Measurements from ENCODE around the gene DRD2.
"Not testable (repeated sequence)": the region's sequence is repeated elsewhere in the genome, so short reads cannot be mapped to it uniquely, and the experiment has no call there.

Gene DRD2

DNA sequence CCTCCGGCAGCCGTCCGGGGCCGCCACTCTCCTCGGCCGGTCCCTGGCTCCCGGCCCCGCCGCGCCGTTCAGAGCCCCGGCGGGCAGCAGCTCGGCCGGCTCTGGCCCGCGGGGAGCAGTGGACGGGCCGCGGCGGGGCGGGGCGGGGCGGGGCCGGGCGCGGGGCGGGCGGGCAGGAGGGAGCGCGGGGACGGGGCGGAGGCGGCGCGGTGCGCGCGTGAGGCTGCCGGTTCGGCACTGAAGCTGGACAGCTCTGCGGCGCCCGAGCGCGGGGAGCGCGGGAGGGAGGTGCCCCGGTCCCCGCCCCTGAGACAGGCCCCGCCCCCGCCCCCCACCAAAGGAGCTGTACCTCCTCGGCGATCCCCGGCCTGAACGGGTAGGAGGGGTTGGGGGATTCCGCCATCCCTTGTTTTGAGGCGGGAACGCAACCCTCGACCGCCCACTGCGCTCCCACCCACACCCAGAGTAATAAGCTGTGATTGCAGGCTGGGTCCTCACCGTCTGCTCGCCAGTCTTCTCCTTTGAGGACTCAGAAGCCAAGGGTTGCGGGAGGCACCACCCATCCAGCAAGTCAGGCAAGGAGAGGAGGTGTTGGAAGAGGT, at the start of gene DRD2:
Gene DRD2 (minus strand): TSS at position 239 of the 602 bp plus-strand sequence. CDS start 50,747 bp downstream, outside the sequence.
- FAIRE-seq = no peak

DNA sequence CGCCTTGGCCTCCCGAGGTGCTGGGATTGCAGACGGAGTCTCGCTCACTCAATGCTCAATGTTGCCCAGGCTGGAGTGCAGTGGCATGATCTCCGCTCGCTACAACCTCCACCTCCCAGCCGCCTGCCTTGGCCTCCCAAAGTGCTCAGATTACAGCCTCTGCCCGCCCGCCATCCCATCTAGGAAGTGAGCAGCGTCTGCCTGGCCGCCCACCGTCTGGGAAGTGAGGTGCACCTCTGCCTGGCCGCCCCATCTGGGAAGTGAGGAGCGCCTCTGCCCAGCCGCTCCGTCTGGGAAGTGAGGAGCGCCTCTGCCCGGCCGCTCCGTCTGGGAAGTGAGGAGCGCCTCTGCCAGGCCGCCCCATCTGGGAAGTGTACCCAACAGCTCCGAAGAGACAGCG, 48.7 kb upstream of the DRD2 start:
- not testable (repeated sequence) for FAIRE-seq

- FAIRE-seq = no peak
Observed at GRCh38 chr11:113521737-113522517, 46.7 kb upstream of the DRD2 start.

- FAIRE-seq = no peak
Observed at GRCh38 chr11:113519989-113520613, 44.9 kb upstream of the DRD2 start.

DNA sequence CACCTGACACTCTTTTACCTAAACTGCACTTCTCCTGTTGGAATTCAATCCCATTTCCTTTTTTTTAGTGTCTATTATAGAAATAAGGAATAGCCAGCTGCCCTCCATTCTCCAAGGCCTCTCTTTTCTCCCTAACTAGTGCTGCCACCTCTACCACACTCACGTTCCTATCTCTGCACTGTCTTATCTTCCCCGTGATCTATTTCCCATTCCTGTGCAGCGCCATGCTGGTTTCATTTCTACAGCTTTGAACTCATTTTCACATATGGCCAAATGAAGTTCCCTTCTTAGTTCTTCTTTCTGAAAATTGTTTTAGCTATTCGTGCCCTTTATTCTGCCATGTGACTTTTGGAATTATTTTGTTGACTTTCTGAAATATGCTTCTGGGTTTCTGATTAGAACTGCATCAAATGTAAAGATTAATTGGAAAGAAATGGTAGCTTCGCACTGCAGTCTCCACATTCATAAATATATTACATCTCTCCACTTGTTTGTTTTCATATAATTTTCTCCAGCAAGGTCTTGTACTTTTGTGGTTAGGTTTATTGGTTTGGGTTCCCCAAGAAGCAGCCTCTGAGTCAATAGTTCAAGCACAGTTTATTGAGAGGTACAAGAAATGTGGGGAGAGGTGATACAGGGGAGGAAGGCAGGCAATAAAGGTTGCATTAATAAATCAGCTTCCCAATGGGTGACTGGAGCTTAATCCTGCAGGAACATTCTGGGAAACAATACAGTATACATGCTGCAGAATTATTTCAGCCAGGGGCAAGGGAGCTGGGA, 43.7 kb upstream of the DRD2 start:
- FAIRE-seq = no peak

DNA sequence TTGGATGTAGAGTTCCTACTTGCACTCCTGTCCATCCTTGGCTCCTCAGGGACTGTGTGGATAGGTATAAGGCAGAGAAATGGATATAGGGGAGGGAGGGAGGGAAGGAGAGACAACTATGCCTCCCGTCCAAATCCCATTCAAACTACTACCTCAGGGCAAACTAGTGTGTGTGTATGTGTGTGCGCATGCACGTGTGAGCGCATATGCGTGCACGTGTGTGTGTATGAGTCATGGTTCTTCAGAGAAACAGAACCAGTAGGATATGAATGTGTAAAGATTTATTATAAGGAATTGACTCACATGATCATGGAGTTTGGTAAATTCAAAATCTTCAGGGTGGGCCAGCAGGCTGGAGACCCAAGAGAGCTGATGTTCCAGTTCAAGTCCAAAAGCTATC, 42.2 kb upstream of the DRD2 start:
- no peak for FAIRE-seq

DNA sequence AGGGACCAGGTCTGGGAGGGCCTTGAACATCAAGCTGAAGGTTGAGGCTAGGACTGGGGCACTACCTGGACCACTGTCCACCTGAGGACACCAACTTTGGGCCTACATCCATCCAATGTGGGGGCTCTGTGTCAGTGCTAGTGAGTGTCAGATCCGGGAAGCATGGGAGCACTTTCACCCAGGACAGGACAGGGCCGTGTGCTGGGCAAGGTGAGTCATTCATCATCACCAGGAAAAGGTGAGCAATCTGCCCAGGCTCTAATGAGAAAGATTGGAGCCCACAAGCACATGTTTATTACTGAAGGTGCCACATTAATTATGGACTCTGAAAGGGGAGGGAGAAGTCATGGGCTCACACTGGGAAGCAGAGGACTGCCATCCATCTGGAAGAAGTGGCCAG, 39.7 kb upstream of the DRD2 start:
- FAIRE-seq = no peak

DNA sequence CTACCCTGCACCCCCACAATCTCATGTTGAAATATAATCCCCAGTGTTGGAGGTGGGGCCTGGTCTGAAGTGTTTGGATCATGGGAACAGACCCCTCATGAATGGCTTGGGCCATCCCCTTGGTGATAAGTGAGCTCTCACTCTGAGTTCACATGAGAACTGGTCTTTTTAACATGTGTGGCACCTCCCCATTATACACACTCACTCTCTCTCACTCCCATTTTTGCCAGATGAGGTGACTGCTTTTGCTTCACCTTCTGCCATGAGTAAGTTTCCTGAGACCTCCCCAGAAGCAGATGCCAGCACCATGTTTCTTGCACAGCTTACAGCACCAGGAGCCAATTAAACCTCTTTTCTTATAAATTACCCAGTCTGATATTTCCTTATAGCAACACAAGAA, 32.1 kb upstream of the DRD2 start:
- no peak for FAIRE-seq

- FAIRE-seq = no peak
Observed at GRCh38 chr11:113506893-113507292, 31.7 kb upstream of the DRD2 start.

DNA sequence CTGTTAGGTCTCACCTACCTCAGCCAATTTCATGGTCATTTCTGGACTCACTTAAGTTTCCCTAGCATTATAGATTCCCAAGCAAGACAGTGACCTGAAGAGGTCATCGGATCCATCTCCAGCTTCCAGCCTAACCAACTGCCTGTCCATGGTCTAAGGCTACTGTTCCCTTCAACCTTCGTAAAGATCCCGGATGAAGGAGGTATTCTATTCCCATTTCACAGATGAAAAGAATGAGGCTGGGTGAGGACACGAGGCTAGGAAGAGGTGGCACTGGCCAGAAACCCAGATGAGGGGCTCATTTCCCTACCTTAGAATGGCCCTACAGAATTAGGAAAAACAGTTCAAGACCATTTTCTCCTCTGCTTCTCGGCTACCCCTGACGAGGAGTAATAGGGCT, 31.3 kb upstream of the DRD2 start:
- no peak for FAIRE-seq

- no peak for FAIRE-seq
Observed at GRCh38 chr11:113505541-113506375, 30.6 kb upstream of the DRD2 start.

GRCh38 chr11:113505046-113505445, 29.8 kb upstream of the DRD2 start:
- FAIRE-seq = no peak

- FAIRE-seq = no peak
Observed at GRCh38 chr11:113504586-113504985, 29.4 kb upstream of the DRD2 start.

GRCh38 chr11:113504071-113504470, 28.9 kb upstream of the DRD2 start:
- no peak for FAIRE-seq

DNA sequence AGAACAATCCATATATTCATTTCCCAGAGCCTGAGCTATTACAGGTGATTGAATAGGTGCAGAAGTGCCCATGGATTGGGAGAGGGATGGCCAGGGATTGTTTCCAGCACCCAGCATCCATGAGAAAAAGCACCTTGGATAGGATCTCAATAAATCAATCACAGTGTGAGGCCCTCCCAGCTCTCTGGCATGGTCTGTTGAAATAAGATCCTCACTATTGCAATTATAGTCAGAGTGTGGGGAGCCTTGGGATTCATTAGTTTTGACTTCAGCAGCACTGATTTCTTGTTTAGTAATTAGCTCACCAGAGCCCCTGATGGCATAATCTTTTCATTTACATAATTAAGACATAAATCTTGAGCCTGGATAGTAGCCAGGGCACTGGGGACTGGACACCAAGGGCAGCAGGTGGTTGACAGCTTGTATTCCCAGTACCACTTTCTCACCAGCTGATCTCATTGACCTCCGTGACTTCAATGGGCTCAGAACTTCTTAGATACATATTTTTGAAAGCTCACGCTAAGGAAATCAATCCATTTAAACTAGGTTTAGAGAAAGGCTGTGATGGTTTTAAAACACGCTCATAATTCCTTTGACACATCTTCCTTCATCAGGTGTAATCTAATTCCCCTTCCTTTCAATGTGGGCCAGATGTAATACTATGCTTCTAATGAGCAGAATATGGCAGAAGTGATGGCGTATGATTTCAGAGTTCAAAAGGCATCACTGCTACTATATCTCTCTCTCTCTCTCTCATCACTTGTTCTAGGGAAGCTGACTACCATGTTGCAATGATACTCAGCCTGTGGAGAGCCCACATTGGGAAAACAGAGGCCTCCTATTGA, 22.1 kb upstream of the DRD2 start:
- FAIRE-seq = no peak

- no peak for FAIRE-seq
Observed at GRCh38 chr11:113496026-113496651, 20.9 kb upstream of the DRD2 start.

DNA sequence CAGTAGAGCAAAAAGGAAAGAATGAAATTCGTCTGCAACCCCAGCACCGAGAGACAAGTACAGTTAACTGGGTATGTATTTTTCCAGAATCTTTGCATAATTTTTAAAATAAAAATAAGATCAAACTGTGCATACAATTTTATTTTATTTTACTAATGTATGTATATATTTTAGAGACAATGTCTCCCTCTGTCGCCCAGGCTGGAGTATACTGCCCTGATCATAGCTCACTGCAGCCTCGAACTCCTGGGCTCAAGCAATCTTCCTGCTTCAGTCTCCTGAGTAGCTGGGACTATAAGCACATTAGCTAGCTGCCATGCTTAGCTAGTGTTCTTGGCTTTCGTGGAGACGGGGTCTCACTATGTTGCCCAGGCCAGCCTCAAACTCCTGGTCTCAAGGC, 18.8 kb upstream of the DRD2 start:
- FAIRE-seq = no peak

DNA sequence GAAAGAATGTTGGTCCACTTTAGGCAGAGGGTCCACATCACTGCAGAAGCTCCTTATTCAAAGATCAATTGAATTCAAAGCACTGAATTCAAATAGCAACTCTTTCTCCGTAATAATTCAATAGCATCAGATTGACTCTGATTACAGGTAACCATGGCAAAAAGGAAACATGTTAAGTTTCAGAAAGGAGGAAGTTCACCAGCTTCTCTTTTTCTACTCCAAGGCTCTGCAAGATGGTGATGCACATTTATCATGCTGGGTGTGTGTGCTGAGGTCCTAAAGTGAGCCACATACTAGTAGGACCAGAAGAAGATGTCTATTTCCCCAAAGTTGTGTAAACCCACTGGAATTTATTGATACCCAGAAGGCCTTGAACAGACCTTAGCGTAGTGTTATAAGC, 18.0 kb upstream of the DRD2 start:
- FAIRE-seq = no peak

DNA sequence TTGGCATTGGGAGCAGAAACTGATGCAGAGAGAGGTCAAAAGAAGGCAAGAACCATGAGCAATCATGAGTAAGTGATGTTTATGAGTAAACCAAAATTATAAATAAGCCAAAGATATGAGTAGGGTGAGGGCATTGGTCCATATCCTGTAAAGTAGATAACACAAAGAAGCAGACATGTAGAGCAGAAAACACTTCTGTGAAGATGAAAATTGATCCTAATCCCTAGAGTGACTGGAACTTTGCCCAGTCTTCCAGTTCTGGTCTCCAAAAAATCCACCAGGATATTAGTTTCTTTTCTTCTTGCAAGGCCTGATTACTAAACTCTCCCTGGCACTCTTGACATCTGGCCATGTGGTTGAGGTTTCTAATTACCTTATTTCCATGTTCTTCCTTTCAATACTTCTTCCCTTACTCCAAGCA, 13.7 kb upstream of the DRD2 start:
- FAIRE-seq = no peak

DNA sequence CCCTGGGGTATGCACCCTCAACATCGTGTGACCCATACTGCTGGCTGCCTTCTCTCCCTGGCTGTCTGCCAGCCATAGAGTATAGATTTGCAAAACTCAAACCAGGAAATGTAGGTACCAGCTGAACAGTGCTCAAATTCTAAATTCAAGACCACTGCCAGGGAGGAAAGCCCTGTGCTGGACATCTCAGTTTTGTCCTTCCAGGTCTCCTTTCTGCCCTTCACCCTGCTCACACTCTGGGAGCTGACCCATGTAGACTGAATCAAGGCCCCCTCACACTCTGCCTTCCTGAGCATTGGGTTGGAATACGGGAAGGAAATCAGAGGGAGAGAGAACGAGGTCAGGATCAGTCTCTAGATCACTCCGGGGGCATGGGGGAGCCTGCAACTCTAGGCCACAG, 12.4 kb upstream of the DRD2 start:
- FAIRE-seq = no peak

DNA sequence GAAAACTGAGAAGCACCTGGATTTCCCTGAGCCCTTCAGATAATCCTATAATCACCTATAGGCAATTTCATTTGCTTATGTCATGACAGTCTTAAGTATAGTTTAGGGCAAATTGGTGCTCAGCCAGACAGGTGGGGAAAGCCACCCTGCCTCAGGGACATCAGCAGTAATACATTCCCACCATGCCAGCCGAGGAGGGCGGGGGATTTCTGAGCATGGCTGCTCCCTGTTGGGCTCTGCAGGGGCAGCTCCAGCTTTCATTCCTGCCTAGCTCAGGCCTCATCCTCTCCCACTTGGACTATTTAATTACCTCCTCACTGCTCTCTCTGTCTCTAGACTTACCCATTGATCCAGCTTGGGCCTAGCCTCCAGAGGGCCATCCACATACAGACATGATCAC, 9.0 kb upstream of the DRD2 start:
- FAIRE-seq = no peak

Measured in TTC549 (cell line).